Stimulated activated CD4-positive, alpha-beta T cell treated with anti-CD3 and anti-CD28 coated beads, Interleukin-4, amount 100 ng/mL, for 24 hours (primary cell): ENCODE measurements around the gene EFTUD2.

Experiments
- DNase-seq: peaks from one replicate; pipeline ENCODE4 v3.0.0-alpha.2; 2020

EFTUD2 gene

GRCh38 chr17:44804302-44805089, 94.7 kb downstream of the EFTUD2 start:
- no peak for DNase-seq

- DNase-seq: no peak
Observed at GRCh38 chr17:44801880-44802279, 97.4 kb downstream of the EFTUD2 start.
